GM10266 (cell line): Measurements from ENCODE around the gene ZNF10.

Source experiments
- DNase-seq: peaks from one replicate; pipeline ENCODE4 v3.0.0; 2012; ENCODE audit errors: extremely low spot score
- CTCF ChIP-seq: IDR thresholded peaks from 2 replicates; pipeline ENCODE4 v1.5.1; 2012; ENCODE audit warnings: mild to moderate bottlenecking, low read depth; ENCODE audit not compliant: control insufficient read depth, insufficient read depth; ENCODE audit errors: missing control alignments

Gene ZNF10

GRCh38 chr12:133165776-133166175 lies 35.3 kb downstream of the ZNF10 start:
- TF ChIP-seq CTCF = no peak
- no peak for DNase-seq

- TF ChIP-seq CTCF = no peak
- DNase-seq = no peak
Observed at GRCh38 chr12:133172491-133172890, 42.1 kb downstream of the ZNF10 start.

- no peak for DNase-seq
- TF ChIP-seq CTCF = no peak
Observed at GRCh38 chr12:133174901-133175300, 44.5 kb downstream of the ZNF10 start.

GRCh38 chr12:133180669-133181068 lies 50.2 kb downstream of the ZNF10 start:
- no peak for TF ChIP-seq CTCF
- DNase-seq = no peak

GRCh38 chr12:133181238-133181959 lies 51.0 kb downstream of the ZNF10 start, which contains the start of gene ZNF268:
TSS of gene ZNF268 (plus strand) at chr12:133181495. CDS start at chr12:133181998, 503 bp downstream.
- DNase-seq = peak; percentile 90
- TF ChIP-seq CTCF = peak; percentile 84

GRCh38 chr12:133190176-133190575 lies 59.7 kb downstream of the ZNF10 start:
- no peak for TF ChIP-seq CTCF
- DNase-seq = no peak

- no peak for TF ChIP-seq CTCF
- DNase-seq = no peak
Observed at GRCh38 chr12:133192847-133193246, 62.4 kb downstream of the ZNF10 start.
